EL (cell line): Measurements from ENCODE around the gene LSM5.
"Not testable (repeated sequence)": the region's sequence is repeated elsewhere in the genome, so short reads cannot be mapped to it uniquely, and the experiment has no call there.

Experiments used
- DNase-seq: peaks from one replicate; pipeline ENCODE4 v3.0.0-alpha.2; 2016

LSM5 gene

DNA sequence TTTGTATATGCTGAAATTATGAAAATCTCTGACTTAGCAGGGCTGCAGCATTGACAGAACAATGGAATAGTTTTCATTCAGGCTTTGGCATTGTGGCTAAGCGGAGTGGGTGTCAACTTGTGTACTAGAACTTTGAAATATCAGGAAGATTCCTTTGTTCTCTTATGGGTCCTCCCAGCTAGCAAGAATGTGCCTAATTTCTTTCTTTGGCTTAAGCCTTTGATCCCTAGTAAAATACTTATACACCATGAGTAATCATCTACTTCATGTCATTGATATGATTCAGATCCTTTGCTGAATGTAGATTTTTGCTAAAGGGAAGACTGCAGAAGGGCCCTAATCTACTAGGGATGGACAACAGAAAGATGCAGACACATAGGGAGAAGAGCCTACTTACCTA is 11.3 kb upstream of the LSM5 start:
- DNase-seq: peak; percentile 73

DNA sequence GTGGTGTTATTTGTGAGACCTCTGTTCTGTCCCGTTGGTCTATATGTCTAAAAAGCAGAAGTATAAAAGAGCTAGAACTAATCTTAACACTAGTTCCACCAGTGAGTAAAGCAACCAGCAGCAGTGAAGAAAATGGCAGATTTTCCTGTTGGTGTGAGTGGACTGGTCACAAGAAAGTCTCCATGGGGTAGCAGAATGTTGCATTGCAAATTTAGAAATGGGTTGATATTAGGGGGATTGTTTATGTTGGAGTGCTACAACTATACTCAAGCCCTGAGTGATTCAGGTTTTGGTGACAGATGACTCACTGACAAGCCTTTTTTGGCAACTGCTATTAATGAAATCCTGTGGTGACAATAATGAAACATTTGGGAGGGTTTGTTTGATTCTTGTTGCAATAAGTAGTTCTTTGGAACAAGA is 10.8 kb upstream of the LSM5 start:
- DNase-seq: peak; percentile 59

DNA sequence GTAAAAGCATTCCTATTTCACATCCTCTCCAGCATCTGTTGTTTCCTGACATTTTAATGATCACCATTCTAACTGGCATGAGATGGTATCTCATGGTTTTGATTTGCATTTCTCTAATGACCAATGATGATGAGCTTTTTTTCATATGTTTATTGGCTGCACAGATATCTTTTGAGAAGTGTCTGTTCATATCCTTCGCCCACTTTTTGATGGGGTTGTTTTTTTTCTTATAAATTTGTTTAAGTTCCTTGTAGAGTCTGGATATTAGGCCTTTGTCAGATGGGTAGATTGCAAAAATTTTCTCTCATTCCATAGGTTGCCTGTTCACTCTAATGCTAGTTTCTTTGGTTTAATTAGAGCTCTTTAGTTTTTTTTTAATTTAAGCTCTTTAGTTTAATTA is 10.0 kb upstream of the LSM5 start:
- DNase-seq: not testable (repeated sequence)

DNA sequence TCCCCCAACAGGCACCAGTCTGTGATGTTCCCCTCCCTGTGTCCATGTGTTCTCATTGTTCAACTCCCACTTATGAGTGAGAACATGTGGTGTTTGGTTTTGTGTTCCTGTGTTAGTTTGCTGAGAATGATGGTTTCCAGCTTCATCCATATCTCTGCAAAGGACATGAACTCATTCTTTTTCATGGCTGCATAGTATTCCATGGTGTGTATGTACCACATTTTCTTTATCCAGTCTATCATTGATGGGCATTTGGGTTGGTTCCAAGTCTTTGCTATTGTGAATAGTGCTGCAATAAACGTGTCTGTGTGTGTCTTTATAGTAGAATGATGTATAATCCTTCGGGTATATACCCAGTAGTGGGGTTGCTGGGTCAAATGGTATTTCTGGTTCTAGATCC is 9.6 kb upstream of the LSM5 start:
- not testable (repeated sequence) for DNase-seq

DNA sequence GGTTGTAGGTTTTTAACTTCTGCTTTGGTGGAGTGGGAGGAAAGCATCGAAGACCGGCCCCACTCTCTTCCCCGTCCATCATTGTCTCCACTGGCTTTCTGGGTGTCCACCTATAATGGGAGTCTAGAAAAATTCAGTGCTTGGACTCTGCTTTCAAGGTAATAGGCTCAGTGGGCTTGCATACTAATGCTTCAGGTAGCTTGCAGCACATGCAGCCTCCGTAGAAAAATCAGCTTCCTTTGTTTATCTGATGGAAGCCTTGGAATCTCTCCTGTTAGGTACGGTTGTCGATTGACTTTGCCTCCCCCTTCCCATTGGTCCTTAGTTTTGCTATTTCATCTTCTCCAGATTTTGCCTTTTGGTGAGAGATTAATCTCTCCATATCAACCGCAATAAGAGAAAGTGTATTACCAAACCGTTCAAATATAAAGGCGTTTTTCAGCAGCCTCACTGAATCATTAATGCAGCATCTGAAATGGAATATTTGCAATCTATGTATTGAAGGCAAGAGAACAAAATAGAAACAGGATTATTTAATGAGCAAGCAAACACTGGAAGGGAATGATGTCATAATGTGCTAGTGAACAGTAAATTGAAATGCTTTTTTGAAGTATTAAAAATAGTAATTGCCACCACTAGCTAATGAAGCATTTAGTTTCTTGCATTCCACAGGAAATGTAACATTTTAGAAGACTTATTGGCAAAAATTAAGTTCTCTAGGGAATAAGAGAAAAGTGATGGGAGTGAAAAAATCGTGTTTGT is 6.1 kb upstream of the LSM5 start:
- peak; percentile 26 for DNase-seq

DNA sequence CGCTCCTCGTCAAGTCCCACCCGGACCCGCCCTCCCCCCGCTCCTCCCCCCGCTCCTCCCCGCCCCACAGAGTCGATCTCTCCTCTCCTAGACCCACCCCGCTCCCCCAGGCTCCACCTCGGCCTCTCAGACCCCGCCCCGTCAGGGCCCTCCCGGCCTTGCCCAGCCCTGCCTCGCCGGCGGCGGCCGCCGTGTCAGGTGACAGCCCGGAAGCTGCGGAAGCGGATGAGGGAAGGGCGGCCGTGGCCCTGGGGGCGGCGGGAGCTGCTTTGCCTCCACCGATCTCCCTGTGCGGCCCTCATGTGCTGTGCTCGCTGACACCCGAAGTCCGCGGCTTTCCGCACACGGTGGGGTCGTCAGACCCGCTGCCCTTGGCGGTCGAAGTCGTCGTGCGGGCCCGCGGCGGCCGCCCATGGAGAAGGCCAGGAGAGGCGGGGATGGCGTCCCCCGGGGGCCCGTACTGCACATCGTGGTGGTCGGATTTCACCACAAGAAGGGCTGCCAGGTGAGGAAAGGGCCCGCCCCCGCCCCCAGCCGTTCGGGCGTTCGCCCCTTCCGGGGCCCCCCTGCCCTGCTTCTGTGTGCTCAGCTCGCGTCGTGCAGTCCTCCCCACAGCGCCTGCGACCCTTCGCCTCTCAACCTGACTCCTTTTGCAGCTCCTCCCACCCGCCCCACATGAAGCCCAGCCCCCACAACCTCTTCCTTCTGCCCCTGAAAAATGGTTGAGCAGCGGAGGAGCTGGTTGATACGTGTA is 5.3 kb upstream of the LSM5 start, which contains the start of gene AVL9:
TSS of gene AVL9 (plus strand) at position 192 of the 754 bp plus-strand sequence. CDS start at position 413, 221 bp downstream.
- peak; percentile 96 for DNase-seq

DNA sequence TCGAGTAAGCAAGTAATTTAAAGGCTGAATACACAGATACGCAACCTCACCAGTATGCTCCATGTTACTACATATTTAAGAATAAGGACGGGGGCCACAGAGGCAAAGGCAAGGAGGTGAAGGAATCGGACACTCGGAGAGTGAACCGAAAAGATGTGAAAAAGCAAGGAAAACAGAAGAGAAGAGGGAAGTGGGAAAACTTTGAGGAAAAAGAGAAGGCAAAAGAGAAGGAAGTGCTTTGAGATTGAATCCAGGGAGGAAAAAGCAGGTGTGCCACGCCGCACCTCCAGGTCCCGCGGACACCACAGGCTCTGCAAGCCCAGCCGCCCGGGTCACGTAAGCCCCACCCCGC is 4.7 kb upstream of the LSM5 start:
- DNase-seq: no peak

DNA sequence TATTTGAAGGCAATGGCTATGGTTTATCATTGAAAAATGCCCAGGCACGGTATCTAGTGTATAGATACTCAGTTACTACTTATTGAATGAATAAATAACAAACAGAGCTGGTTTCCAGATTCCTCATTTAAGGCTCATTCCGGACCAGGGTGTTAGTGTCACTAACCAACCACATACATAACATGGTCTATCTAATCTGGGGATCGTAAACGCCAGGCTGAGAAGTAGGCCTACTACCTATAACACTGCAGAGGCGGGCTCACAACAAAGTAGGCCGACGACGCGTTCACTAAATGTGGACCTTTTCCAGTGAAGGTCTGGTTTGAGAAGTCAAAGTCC is 423 bp downstream of the LSM5 start:
- no peak for DNase-seq

DNA sequence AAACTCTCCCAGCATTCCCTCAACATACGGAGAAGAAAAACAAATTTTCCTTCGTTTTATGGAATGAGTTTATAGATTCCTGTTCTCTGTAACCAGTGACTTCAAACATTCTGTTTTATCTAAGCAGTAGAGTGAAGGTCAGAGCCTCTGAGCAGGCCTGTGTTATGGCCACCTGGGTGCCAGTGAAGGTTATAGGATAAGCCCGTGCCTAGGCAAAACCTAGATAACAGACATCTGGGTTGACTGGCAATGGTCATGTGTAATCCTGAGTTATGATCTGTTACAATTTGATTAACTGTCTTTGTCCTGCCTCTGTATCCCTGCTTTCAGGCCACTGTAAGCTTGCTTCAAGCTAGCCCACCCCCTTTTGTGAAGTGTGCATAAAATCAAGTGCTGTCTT is 8.3 kb downstream of the LSM5 start:
- DNase-seq: no peak

DNA sequence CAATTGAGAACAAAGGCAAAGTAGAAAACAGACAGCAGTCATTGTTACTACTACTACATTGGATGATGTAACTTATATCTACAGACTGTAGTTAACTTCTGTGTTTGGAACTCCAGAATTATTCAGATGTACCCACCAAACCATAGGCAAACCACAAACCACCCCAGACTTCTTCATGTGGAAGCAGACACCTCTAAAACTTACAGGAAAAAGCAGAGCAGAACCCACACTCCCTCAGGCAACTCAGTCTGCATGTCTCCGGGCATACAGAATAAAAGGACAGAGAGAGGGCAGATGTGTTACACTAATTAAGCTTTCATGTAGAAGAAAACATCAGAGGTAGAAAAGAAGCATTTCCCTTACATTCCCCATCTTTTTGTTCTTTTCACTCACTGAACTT is 9.0 kb downstream of the LSM5 start:
- no peak for DNase-seq

DNA sequence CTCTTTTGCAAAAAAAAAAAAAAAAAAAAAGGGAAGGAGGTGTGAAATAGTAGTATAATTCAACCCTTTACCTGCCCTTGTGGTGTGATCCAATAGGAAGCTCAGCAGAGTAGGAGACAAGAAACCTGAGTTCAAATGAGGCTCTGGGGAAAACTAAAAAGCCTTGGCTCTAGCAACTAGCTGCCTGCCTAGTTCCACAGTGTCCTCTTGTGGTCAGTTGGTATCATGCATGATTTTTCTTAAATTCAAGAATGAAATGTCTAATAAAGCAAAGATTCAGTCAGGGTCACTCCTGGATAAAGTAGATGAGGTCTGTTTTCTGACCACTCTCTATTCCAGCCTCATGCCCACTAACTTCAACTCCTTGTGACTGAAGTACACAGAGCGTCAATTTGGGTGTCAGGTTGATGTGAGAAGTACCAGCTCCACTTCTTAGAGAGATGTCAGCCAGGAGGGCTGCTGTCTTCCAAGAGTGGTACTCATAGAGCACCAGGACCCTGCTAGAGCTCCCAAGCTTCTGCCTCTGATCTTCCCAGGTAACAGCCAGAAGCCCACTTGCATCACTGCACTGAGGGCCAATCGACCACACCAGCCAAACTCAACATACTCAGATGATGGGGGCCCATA is 10.5 kb downstream of the LSM5 start:
- peak; percentile 51 for DNase-seq

DNA sequence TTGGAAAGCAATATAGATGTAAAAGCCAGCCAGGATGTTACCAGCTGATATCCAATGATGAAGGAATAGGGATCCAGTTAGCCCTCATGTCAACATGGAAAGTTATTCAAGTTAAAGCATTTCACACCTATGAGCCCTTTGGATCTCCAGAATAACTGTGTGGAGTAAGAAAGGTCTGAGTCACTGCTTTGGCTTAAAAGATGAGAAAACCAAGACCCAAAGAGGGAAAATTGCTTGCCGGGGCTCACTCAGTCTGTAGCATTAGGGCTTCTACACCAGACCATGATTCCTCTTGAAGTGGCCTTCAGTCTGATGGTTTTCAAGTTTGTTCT is 12.6 kb downstream of the LSM5 start:
- no peak for DNase-seq

DNA sequence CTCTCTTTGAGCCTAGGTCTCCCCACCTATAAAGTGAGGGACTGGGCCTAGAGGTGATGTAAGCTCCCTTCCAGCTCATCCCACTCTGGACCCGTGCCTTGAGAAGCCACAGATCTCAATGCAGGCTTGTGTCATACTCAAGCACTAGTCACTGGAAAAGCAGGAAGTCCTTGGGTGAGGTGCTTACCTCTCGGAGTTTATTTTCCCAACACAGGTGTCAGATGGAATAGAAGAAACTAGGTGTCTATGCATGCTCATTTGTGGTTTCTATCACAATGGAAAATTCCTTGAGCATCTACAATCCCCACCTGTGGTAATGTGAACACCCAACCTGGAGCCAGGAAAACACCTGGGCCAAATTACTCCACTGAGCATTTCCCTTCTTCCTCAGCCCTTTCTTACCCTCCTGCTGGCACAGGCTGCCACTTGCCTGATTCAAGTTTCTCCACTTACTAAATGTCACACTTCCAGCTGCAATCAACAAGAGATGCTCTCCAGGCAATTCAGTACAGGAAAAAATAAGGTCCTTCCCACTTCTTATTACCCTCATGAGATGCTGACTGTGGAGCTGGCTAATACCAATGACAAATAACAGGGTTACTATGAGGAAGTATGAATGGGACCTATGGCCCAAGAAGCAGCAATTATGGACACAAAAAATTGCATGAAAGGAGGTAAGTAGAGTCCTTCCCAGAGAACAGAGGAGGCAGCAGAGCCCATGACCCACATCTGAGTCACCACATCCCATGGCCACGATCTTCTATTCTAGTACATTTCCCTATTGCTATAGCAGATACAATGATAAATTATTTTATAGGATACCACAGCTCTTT is 13.1 kb downstream of the LSM5 start:
- DNase-seq: peak; percentile 12

DNA sequence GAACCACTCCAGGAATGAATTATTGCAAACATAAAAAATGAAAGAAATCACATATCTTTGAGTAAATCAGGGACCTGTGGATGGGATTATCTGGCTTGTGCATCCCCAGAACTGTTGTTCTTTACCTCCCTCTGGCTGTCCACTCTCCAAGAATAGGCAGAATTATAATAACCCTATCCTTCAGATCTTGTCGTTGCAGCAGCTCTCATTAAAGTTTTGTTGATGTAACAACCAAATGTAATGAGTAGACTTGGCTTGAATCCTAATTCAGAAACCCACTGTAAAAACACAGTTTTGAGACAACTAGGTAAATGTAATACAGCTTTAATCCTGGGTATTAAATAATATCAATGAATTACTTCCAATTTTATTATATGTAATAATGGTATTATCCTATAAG is 16.2 kb downstream of the LSM5 start:
- DNase-seq: no peak

DNA sequence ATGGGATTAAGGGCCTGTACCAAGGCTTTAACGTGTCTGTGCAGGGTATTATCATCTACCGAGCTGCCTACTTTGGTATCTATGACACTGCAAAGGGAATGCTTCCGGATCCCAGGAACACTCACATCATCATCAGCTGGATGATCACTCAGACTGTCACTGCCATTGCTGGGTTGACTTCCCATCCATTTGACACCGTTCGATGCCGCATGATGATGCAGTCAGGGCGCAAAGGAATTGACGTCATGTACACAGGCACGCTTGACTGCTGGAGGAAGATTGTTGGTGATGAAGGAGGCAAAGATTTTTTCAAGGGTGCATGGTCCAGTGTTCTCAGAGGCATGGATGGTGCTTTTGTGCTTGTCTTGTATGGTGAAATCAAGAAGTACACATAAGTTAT is 18.2 kb downstream of the LSM5 start:
- DNase-seq: no peak

DNA sequence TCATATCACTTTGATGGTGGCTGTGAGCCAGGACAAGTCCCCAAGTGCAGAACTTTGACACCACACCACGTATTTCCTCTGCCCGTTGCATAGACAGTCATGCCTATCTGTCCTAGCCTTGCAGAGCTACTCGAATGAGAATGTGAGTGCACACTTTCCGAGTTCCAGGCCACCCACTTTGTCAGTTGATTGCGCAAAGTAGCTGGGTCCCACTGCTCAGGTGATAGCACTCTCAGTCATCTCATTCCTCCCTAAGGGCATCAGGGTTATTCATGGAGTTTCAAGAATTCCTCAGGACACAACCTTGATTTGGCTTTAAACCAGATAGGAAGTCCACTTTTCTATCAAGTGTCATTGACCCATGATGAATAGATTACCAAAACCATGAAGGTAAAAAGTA is 19.3 kb downstream of the LSM5 start:
- no peak for DNase-seq

DNA sequence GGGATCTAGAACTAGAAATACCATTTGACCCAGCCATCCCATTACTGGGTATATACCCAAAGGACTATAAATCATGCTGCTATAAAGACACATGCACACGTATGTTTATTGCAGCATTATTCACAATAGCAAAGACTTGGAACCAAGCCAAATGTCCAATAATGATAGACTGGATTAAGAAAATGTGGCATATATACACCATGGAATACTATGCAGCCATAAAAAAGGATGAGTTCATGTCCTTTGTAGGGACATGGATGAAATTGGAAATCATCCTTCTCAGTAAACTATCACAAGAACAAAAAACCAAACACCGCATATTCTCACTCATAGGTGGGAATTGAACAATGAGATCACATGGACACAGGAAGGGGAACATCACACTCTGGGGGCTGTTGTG is 20.2 kb downstream of the LSM5 start:
- DNase-seq: not testable (repeated sequence)

DNA sequence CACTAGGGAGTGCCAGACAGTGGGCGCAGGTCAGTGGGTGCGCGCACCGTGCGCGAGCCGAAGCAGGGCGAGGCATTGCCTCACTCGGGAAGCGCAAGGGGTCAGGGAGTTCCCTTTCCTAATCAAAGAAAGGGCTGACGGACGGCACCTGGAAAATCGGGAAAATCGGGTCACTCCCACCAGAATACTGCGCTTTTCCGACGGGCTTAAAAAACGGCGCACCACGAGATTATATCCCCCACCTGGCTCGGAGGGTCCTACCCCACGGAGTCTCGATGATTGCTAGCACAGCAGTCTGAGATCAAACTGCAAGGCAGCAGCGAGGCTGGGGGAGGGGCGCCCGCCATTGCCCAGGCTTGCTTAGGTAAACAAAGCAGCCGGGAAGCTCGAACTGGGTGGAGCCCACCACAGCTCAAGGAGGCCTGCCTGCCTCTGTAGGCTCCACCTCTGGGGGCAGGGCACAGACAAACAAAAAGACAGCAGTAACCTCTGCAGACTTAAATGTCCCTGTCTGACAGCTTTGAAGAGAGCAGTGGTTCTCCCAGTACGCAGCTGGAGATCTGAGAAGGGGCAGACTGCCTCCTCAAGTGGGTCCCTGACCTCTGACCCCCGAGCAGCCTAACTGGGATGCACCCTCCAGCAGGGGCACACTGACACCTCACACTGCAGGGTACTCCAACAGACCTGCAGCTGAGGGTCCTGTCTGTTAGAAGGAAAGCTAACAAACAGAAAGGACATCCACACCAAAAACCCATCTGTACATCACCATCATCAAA is 25.4 kb downstream of the LSM5 start:
- not testable (repeated sequence) for DNase-seq

DNA sequence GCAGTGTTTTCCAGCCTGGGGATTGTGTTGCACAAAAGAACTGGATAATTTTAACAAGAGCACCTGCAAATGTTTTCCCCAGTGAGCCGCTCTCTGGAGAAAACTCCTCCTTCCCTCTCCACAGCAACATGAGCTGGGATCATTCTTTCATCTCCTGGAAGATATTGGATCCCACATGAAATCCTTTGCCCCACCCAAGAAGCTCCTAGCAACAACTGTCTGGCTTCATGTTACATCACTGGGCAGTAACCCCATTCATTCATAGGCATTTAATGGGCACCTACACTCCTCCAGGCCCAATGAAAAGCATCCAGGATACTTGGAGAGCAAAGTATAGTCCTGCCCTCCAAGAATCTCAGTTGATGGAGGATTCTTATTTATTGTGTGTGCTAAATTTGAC is 27.2 kb downstream of the LSM5 start:
- DNase-seq: no peak

DNA sequence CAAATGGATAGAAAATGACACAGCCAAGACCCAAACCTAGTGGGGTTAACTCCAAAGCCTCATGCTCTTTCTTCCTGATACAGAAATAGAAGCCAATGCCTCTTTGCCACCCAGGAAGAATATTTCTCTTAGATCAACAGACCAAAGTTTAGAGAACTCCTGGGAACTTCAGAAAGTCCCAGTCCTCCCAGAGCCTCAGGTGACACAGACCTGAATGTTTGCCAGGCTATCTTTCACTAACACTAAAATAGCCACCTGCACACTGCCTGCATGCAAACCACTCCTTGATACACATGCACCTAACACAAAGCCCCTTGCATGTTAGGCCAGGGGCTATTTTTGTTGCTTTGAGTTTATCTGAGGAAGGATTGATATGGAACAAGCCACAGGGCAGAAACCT is 27.7 kb downstream of the LSM5 start:
- no peak for DNase-seq

DNA sequence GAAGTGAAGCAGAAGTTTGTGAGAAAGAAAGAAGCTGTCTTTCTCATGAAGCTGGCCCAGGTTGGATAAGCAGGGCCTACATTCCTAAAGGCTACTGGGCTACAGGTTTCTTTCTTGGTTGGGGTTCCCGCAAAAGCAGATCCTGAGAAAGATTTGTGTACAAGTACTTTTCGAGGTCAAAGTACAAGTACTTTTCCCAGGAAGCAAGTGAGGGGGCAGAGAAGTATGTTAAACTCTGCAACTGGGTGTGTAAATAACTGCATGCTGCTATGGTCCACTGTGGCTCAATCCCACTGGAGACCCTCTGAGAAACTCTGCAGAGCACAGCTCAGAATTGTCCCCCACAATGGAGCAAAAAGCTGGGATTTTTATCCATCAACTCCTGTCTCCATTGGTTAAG is 28.7 kb downstream of the LSM5 start:
- DNase-seq: no peak

DNA sequence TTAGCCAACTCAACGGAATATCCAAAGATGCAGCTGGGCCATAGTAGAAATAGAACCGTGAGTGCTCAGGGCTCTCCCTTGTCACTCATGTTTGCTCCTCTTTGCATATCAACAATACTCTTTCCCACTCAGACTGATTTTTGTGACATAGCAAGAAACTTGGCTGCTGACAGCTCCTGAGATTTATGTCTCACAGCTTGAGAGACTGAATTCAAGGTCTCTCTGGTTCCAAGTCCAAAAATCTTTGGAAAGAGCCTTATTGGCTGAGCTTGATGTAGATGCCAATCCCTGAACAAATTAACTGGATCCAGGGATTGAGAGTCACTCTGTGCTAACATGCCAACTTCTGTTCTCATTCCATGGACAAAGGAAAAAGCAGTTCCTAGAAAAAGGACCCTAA is 30.4 kb downstream of the LSM5 start:
- no peak for DNase-seq

DNA sequence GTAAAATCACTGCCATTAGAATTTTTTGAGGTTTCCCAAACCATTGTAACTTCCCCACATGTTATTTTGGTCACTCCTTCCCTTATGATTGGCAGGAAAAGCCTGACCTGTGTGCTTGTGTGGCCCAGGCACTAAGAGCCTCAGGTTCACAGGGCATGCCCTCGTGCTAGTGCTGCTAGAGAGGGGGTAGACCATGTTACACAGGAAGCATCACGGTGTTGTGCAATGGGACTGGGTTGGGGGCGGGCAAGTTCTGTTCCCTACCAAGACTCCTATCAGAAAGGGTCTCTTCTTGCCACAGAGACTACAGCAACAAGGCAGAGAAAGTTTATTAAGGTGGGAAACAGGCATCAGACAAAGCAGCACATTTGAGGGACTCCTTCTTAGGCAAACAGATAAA is 32.2 kb downstream of the LSM5 start:
- no peak for DNase-seq
